Breast epithelium (tissue), 4 donors: Measurements from ENCODE around the gene CDK16. TPM values are rescaled to one million over a fixed set of nuclear protein-coding genes. Genes with fewer than 3 reads are reported as not detected.

ENCODE experiments used
- DNase-seq, 2 donors: peaks; one replicate each; pipeline ENCODE4 v3.0.0-alpha.2; 2019; ENCODE audit warnings: low spot score in 2 of 2
- H3K27ac ChIP-seq, 2 donors: fragments of 200-600 bp; sonication (generic) in 1 of 2; one replicate each; pipeline ENCODE4 v1.5.1; 2016 to 2019; ENCODE audit warnings: mild to moderate bottlenecking in 1 of 2
- H3K27me3 ChIP-seq, 2 donors: fragments of 200-600 bp; sonication (generic) in 1 of 2; one replicate each; pipeline versions ENCODE4 v1.5.1 to v1.6.0; 2017 to 2019; ENCODE audit warnings: control low read depth in 1 of 2, mild to moderate bottlenecking in 1 of 2
- H3K36me3 ChIP-seq: fragments of 200-600 bp; one replicate; pipeline ENCODE4 v1.5.1; 2019
- H3K4me1 ChIP-seq, 2 donors: fragments of 200-600 bp; sonication (generic); one replicate each; pipeline ENCODE4 v1.5.1; 2016 to 2019; ENCODE audit warnings: control low read depth in 1 of 2
- H3K4me3 ChIP-seq, 3 donors: fragments of 200-600 bp; sonication (generic); 1 replicate in 2 of 3; 2 replicates in 1 of 3; pipeline ENCODE4 v1.5.1; 2016 to 2019; ENCODE audit warnings: mild to moderate bottlenecking in 3 of 3, moderate library complexity in 2 of 3
- H3K9me3 ChIP-seq, 2 donors: fragments of 200-600 bp; sonication (generic) in 1 of 2; one replicate each; pipeline ENCODE4 v1.5.1; 2016 to 2019; ENCODE audit warnings: control low read depth in 1 of 2
- POLR2A ChIP-seq: fragments of 450-650 bp; IDR thresholded peaks from one replicate; pipeline ENCODE4 v1.6.1; 2016; ENCODE audit warnings: antibody characterized with exemption, mild to moderate bottlenecking, moderate library complexity
- POLR2AphosphoS5 ChIP-seq, 3 donors: sonication (generic); formaldehyde crosslinking; IDR thresholded peaks; one replicate each; pipeline ENCODE4 v1.6.1; 2017; ENCODE audit warnings: antibody characterized with exemption in 3 of 3
- intact Hi-C: fragments of 100-400 bp; cut with DNase I; formaldehyde crosslinking; loops from one replicate; pipeline ENCODE4 v1.15.1; 2023; ENCODE audit warnings: low total_unique reads
- total RNA-seq, 3 donors: library from RNA; depleted of rRNA; stranded (reverse); fragments of >200 nt; gene quantifications; one replicate each; pipeline ENCODE4 v1.1.0, GENCODE V29; 2016
- TF ChIP-seq, protein P1 (sequence below), 3 donors: fragments of 450-650 bp; IDR thresholded peaks; one replicate each; pipeline ENCODE4 v1.5.1; 2016 to 2017; ENCODE audit warnings: antibody characterized with exemption in 3 of 3, mild to moderate bottlenecking in 3 of 3, moderate library complexity in 3 of 3

Gene CDK16
- total RNA-seq, 3 donors from 2014 or later = 65.9 to 80.2 (median 73.1) TPM

DNA sequence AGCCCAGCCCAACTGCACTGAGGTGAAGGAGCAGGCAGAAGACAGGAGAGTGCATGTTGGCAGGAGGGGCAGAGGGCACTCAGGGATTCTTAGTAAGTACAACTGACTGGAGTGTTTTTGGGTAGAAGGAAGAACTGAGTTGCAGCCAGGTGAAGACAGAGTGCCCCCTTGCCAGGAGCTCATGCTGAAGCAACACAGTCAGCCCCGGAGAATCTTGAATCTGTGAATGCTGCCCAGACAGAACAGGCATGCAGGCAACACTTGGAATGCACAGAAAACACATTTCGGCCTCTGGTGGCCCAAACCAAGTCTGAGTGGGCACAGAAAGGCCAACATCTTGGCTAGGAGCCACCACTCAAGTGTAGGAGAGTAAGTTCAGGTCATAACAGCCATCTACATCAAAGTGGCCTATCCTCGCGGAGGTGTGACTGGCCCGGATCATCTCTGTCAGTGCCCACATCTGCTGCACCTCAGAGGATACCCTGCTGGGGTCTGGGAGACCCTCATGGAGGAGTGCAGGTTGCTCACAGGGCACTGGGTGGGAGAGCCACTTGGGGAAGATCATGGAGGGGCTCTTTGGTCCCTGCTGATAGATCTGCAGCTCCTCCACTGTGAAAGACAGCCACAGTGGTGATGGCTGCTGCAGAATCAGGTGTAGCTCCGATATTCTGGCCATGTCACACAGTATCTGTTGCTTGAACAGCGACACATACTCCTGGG is 54.7 kb downstream of the CDK16 start:
- Histone ChIP-seq H3K4me3 (no peak overlapping the region), H3K4me1 (no peaks in the 10 kb centered on the region), H3K27ac (no peak overlapping the region), H3K27me3 (peaks cover 0 to 32% of the 10 kb centered on the region in 2 donors), H3K36me3 (no peaks in the 10 kb centered on the region), H3K9me3 (no peaks in the 10 kb centered on the region)
- TF ChIP-seq POLR2AphosphoS5 (IDR thresholded peaks at IDR 0.05) (no peak), POLR2A (no peak)
- TF ChIP-seq, protein P1, sequence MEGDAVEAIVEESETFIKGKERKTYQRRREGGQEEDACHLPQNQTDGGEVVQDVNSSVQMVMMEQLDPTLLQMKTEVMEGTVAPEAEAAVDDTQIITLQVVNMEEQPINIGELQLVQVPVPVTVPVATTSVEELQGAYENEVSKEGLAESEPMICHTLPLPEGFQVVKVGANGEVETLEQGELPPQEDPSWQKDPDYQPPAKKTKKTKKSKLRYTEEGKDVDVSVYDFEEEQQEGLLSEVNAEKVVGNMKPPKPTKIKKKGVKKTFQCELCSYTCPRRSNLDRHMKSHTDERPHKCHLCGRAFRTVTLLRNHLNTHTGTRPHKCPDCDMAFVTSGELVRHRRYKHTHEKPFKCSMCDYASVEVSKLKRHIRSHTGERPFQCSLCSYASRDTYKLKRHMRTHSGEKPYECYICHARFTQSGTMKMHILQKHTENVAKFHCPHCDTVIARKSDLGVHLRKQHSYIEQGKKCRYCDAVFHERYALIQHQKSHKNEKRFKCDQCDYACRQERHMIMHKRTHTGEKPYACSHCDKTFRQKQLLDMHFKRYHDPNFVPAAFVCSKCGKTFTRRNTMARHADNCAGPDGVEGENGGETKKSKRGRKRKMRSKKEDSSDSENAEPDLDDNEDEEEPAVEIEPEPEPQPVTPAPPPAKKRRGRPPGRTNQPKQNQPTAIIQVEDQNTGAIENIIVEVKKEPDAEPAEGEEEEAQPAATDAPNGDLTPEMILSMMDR (IDR thresholded peaks at IDR 0.05) = no peak
- DNase-seq = no peak
- intact Hi-C loops = no loop called here

DNA sequence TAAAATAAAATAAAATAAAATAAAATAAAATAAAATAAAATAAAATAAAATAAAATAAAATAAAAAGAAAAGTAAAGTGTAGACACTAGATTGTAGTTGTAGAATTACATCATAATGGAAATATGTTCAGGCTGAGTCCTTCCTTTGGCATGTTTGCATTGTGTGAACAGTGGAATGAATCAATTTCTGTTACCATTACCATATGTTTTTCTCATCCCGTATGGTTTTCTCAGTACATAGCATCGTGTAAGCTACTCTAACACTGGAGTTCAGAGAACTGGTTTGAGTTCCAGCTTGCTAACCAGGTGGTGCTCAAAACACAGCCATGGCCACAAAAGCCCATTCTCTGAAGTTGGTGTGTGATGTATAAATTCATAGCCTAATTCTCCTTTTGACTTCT is 60.2 kb downstream of the CDK16 start:
- no peak overlapping the region for H3K4me3 ChIP-seq
- H3K4me1 ChIP-seq = no peaks in the 10 kb centered on the region
- no peaks in the 10 kb centered on the region for H3K36me3 ChIP-seq
- H3K27ac ChIP-seq = no peak overlapping the region
- H3K9me3 ChIP-seq = no peaks in the 10 kb centered on the region
- H3K27me3 ChIP-seq = peaks cover 0 to 40% of the 10 kb centered on the region in 2 donors
- intact Hi-C loops = no loop called here
- no peak for TF ChIP-seq POLR2A
- TF ChIP-seq, protein P1 (IDR thresholded peaks at IDR 0.05) = no peak
- no peak for TF ChIP-seq POLR2AphosphoS5 (IDR thresholded peaks at IDR 0.05)
- DNase-seq = no peak

Other genes starting within 250 kb of the CDK16 start
- gene RGN, start 140.2 kb upstream of the CDK16 start, total RNA-seq = 1 to 10 TPM; 2.6 to 4.3 (median 3.8) TPM
- 10 to 100 TPM; 49.3 to 61.0 (median 54.4) TPM for gene NDUFB11, start 74.0 kb upstream of the CDK16 start, total RNA-seq
- 10 to 100 TPM; 28.2 to 33.1 (median 31.0) TPM for gene RBM10, start 73.5 kb upstream of the CDK16 start, total RNA-seq
- gene UBA1, start 24.9 kb upstream of the CDK16 start, total RNA-seq = 100 to 1,000 TPM; 109 to 149 (median 141) TPM
- gene USP11, start 14.3 kb downstream of the CDK16 start, total RNA-seq = 10 to 100 TPM; 21.3 to 42.0 (median 29.4) TPM
- under 1 TPM in 2 of 3 donors, not detected in 1; 0.29 to 0.33 TPM for gene ZNF157, start 151.9 kb downstream of the CDK16 start, total RNA-seq